PFSK-1 (cell line): Measurements from ENCODE around the gene EFHD2.

Source experiments
- POLR2AphosphoS5 ChIP-seq: IDR thresholded peaks from 2 replicates; pipeline ENCODE4 v1.6.1; 2012; ENCODE audit warnings: low read depth, mild to moderate bottlenecking, control low read depth, low read length, moderate library complexity
- REST ChIP-seq, 2 experiments: IDR thresholded peaks; 2 replicates each; pipeline versions ENCODE4 v1.6.1 to v1.8.0; 2011 to 2012; ENCODE audit warnings: low read depth in 2 of 2, low read length in 2 of 2, control low read depth in 1 of 2, inconsistent platforms in 1 of 2, mild to moderate bottlenecking in 1 of 2, moderate library complexity in 1 of 2; ENCODE audit not compliant: insufficient read depth in 1 of 2
- SIN3A ChIP-seq: IDR thresholded peaks from 2 replicates; pipeline ENCODE4 v1.6.1; 2012; ENCODE audit warnings: mild to moderate bottlenecking, low read length, moderate library complexity, borderline replicate concordance; ENCODE audit not compliant: insufficient read depth

- TF ChIP-seq POLR2AphosphoS5 = no peak
- TF ChIP-seq REST (IDR thresholded peaks at IDR 0.05; ENCODE audit: insufficient read depth in 1 of 2, low read depth in 2 of 2, low read length in 2 of 2) = no peak
- no peak for TF ChIP-seq SIN3A
Observed at GRCh38 chr1:15362737-15363128, 47.0 kb upstream of the EFHD2 start.
